RWPE2 (cell line): Measurements from ENCODE around the gene ATIC.

ENCODE experiments used
- ATAC-seq: fragments of 200-7000 bp; cut with Tn5 transposase; 3 replicates; pipeline ENCODE4 v1.9.1; 2021; ENCODE audit warnings: low read depth
- DNase-seq: peaks from one replicate; pipeline ENCODE4 v3.0.0-alpha.2; 2020; ENCODE audit warnings: low spot score
- H3K27ac ChIP-seq: fragments of 450-650 bp; 2 replicates; pipeline ENCODE4 v1.5.1; 2017; ENCODE audit warnings: mild to moderate bottlenecking; ENCODE audit not compliant: poor library complexity, severe bottlenecking
- H3K27me3 ChIP-seq: fragments of 250-450 bp; sonication (Bioruptor Pico); 2 replicates; pipeline ENCODE4 v1.5.1; 2021; ENCODE audit warnings: mild to moderate bottlenecking, moderate library complexity; ENCODE audit not compliant: insufficient read depth, poor library complexity, severe bottlenecking
- H3K36me3 ChIP-seq: fragments of 250-450 bp; sonication (Bioruptor Pico); 2 replicates; pipeline ENCODE4 v1.5.1; 2020; ENCODE audit warnings: low read depth, mild to moderate bottlenecking, moderate library complexity
- H3K4me1 ChIP-seq: fragments of 250-450 bp; sonication (Bioruptor Pico); 2 replicates; pipeline ENCODE4 v1.5.1; 2021; ENCODE audit warnings: mild to moderate bottlenecking, moderate library complexity; ENCODE audit not compliant: insufficient read depth, poor library complexity, severe bottlenecking
- H3K4me3 ChIP-seq: fragments of 250-450 bp; sonication (Bioruptor Pico); 2 replicates; pipeline ENCODE4 v1.5.1; 2021; ENCODE audit warnings: mild to moderate bottlenecking, moderate library complexity; ENCODE audit not compliant: severe bottlenecking
- H3K9me3 ChIP-seq: fragments of 250-450 bp; sonication (Bioruptor Pico); 2 replicates; pipeline ENCODE4 v1.5.1; 2021; ENCODE audit warnings: mild to moderate bottlenecking, moderate library complexity; ENCODE audit not compliant: severe bottlenecking
- CTCF ChIP-seq: fragments of 450-650 bp; IDR thresholded peaks from one replicate; pipeline ENCODE4 v1.5.1; 2017; ENCODE audit warnings: mild to moderate bottlenecking, moderate library complexity; ENCODE audit not compliant: poor library complexity, severe bottlenecking

ATIC gene

GRCh38 chr2:215376103-215376780 lies 64.4 kb downstream of the ATIC start:
- Histone ChIP-seq H3K4me3 (no peak overlapping the region), H3K4me1 (no peaks in the 10 kb centered on the region), H3K27me3 (no peaks in the 10 kb centered on the region), H3K9me3 (no peaks in the 10 kb centered on the region), H3K27ac (no peak overlapping the region), H3K36me3 (peaks cover 98% of the 10 kb centered on the region)
- no peak for ATAC-seq
- DNase-seq: no peak
- no peak for TF ChIP-seq CTCF

- Histone ChIP-seq H3K9me3 (no peaks in the 10 kb centered on the region), H3K27ac (no peak overlapping the region), H3K4me3 (no peak overlapping the region), H3K27me3 (no peaks in the 10 kb centered on the region), H3K36me3 (peaks cover 98% of the 10 kb centered on the region), H3K4me1 (no peaks in the 10 kb centered on the region)
- DNase-seq (no peak), ATAC-seq (no peak)
- no peak for TF ChIP-seq CTCF
These were observed 65.4 kb downstream of the ATIC start for GRCh38 chr2:215377283-215377682.

- Histone ChIP-seq H3K9me3 (no peaks in the 10 kb centered on the region), H3K4me3 (no peak overlapping the region), H3K36me3 (peaks cover 98% of the 10 kb centered on the region), H3K27me3 (no peaks in the 10 kb centered on the region), H3K4me1 (no peaks in the 10 kb centered on the region), H3K27ac (no peak overlapping the region)
- DNase-seq (no peak), ATAC-seq (no peak)
- no peak for TF ChIP-seq CTCF
These were observed 66.2 kb downstream of the ATIC start for GRCh38 chr2:215378045-215378444.

- Histone ChIP-seq H3K27me3 (no peaks in the 10 kb centered on the region), H3K4me1 (no peaks in the 10 kb centered on the region), H3K36me3 (peaks cover 100% of the 10 kb centered on the region), H3K27ac (no peak overlapping the region), H3K9me3 (no peaks in the 10 kb centered on the region), H3K4me3 (no peak overlapping the region)
- DNase-seq (no peak), ATAC-seq (no peak)
- no peak for TF ChIP-seq CTCF
These were observed 67.2 kb downstream of the ATIC start for GRCh38 chr2:215379039-215379438.

GRCh38 chr2:215379948-215380347 lies 68.1 kb downstream of the ATIC start:
- no peak for TF ChIP-seq CTCF
- Histone ChIP-seq H3K36me3 (peaks cover 100% of the 10 kb centered on the region), H3K4me1 (no peaks in the 10 kb centered on the region), H3K9me3 (no peaks in the 10 kb centered on the region), H3K27ac (no peak overlapping the region), H3K4me3 (no peak overlapping the region), H3K27me3 (no peaks in the 10 kb centered on the region)
- no peak for ATAC-seq
- no peak for DNase-seq
